MM.1S (cell line): ENCODE data around the gene VSTM2L.

Experiments used
- DNase-seq: peaks from one replicate; pipeline ENCODE4 v3.0.0-alpha.2; 2015
- H2AFZ ChIP-seq: fragments of 300-600 bp; sonication (generic); 2 replicates; pipeline ENCODE4 v1.6.0; 2016; ENCODE audit warnings: antibody characterized with exemption, low read length
- H3F3A ChIP-seq: fragments of 300-600 bp; sonication (generic); 2 replicates; pipeline ENCODE4 v1.6.1; 2016; ENCODE audit warnings: mild to moderate bottlenecking, antibody characterized with exemption, low read length, moderate library complexity, mixed read lengths; ENCODE audit not compliant: insufficient read depth
- H3K27ac ChIP-seq: fragments of 300-600 bp; sonication (generic); 2 replicates; pipeline ENCODE4 v1.5.1; 2016; ENCODE audit warnings: mild to moderate bottlenecking, low read length
- H3K27me3 ChIP-seq: fragments of 300-600 bp; sonication (generic); replicated peaks from 2 replicates; pipeline ENCODE4 v1.6.0; 2016; ENCODE audit warnings: low read length; ENCODE audit not compliant: insufficient read depth
- H3K36me3 ChIP-seq: fragments of 300-600 bp; sonication (generic); replicated peaks from 2 replicates; pipeline ENCODE4 v1.6.1; 2016; ENCODE audit warnings: mild to moderate bottlenecking, low read length, mixed read lengths; ENCODE audit not compliant: insufficient read depth
- H3K4me1 ChIP-seq: fragments of 300-600 bp; sonication (generic); 2 replicates; pipeline ENCODE4 v1.6.1; 2016; ENCODE audit warnings: low read length, mixed read lengths
- H3K4me2 ChIP-seq: fragments of 300-600 bp; sonication (generic); 2 replicates; pipeline ENCODE4 v1.6.0; 2016; ENCODE audit warnings: low read depth, low read length
- H3K4me3 ChIP-seq: fragments of 300-600 bp; sonication (generic); 2 replicates; pipeline ENCODE4 v1.5.1; 2016; ENCODE audit warnings: low read length, mixed read lengths
- H3K79me2 ChIP-seq: fragments of 300-600 bp; sonication (generic); 2 replicates; pipeline ENCODE4 v1.6.1; 2016; ENCODE audit warnings: mixed run types, low read length, mixed read lengths
- H3K9ac ChIP-seq: fragments of 300-600 bp; sonication (generic); 2 replicates; pipeline ENCODE4 v1.6.1; 2016; ENCODE audit warnings: low read length, mixed read lengths
- H3K9me2 ChIP-seq: fragments of 300-600 bp; sonication (generic); replicated peaks from 2 replicates; pipeline ENCODE4 v1.6.1; 2016; ENCODE audit warnings: mild to moderate bottlenecking, low read length, mixed read lengths; ENCODE audit not compliant: insufficient read depth
- H3K9me3 ChIP-seq: fragments of 300-600 bp; sonication (generic); replicated peaks from 2 replicates; pipeline ENCODE4 v1.6.1; 2016; ENCODE audit warnings: mild to moderate bottlenecking, low read length, mixed read lengths; ENCODE audit not compliant: insufficient read depth
- H4K20me1 ChIP-seq: fragments of 300-600 bp; sonication (generic); 2 replicates; pipeline ENCODE4 v1.6.1; 2016; ENCODE audit warnings: mild to moderate bottlenecking, low read length, moderate library complexity, mixed read lengths; ENCODE audit not compliant: insufficient read depth
- EZH2 ChIP-seq: fragments of 300-600 bp; sonication (generic); optimal IDR thresholded peaks from 2 replicates; pipeline ENCODE3; 2017; ENCODE audit warnings: low read depth, mild to moderate bottlenecking, antibody characterized with exemption, low read length, mixed read lengths
- EZH2phosphoT487 ChIP-seq: fragments of 300-600 bp; sonication (generic); IDR thresholded peaks from 2 replicates; pipeline ENCODE4 v1.6.1; 2018; ENCODE audit warnings: antibody characterized with exemption, low read length
- TF ChIP-seq, protein P1 (sequence below): fragments of 300-600 bp; sonication (generic); IDR thresholded peaks from 2 replicates; pipeline ENCODE4 v1.5.1; 2016; ENCODE audit warnings: antibody characterized with exemption, low read length, mixed read lengths

Gene VSTM2L

DNA sequence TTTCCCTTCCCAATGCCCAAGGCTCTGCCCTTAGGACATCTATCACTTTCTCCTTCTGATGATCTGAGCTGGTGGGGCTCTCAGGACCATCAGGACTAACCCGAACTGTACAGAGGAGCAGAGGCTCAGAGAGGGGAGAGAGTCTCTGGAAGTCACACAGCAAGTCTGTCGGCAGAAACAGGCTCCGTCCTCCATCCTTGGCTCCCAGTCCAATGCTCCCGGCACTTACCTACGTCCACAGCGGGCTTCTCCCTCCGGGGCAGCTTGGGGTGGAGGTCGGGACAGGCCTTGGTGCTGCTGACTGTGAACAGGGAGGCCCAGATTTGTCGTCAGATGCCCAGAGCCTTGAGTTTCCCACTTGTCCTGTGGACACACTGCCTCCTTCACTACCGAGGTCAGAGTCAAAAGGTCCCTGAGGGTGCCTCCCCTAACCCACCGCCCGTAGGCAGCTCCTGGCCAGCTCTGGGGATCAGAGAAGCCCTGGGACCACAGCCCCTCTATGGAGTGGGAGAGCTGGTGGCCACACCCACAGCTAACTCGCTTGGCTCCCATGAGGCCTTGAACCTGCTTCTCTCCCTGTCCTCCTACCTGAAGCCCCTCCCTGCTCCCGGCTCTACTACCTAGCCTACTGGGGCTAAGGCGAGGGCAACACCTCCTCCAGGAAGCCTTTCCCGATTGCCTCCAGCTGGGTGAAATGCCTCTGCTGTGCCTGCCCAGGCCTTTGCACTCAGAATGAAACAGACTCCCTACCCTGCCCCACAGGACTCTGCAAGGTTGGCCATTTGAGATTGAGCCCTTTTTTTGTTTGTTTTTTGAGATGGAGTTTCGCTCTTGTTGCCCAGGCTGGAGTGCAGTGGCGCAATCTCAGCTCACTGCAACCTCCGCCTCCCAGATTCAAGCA, 22.6 kb downstream of the VSTM2L start:
- no peaks in the 10 kb centered on the region for H3F3A ChIP-seq
- DNase-seq = no peak
- H2AFZ ChIP-seq = no peak overlapping the region
- TF ChIP-seq EZH2phosphoT487 = no peak
- no peak for TF ChIP-seq EZH2
- TF ChIP-seq, protein P1, sequence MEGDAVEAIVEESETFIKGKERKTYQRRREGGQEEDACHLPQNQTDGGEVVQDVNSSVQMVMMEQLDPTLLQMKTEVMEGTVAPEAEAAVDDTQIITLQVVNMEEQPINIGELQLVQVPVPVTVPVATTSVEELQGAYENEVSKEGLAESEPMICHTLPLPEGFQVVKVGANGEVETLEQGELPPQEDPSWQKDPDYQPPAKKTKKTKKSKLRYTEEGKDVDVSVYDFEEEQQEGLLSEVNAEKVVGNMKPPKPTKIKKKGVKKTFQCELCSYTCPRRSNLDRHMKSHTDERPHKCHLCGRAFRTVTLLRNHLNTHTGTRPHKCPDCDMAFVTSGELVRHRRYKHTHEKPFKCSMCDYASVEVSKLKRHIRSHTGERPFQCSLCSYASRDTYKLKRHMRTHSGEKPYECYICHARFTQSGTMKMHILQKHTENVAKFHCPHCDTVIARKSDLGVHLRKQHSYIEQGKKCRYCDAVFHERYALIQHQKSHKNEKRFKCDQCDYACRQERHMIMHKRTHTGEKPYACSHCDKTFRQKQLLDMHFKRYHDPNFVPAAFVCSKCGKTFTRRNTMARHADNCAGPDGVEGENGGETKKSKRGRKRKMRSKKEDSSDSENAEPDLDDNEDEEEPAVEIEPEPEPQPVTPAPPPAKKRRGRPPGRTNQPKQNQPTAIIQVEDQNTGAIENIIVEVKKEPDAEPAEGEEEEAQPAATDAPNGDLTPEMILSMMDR = no peak
- no peaks in the 10 kb centered on the region for H3K9me3 ChIP-seq
- no peaks in the 10 kb centered on the region for H3K36me3 ChIP-seq
- peaks cover 22% of the 10 kb centered on the region for H3K27me3 ChIP-seq
- no peaks in the 10 kb centered on the region for H3K79me2 ChIP-seq
- no peaks in the 10 kb centered on the region for H4K20me1 ChIP-seq
- no peaks in the 10 kb centered on the region for H3K9me2 ChIP-seq
- H3K27ac ChIP-seq = no peak overlapping the region
- H3K9ac ChIP-seq = no peak overlapping the region
- H3K4me2 ChIP-seq = no peak overlapping the region
- H3K4me1 ChIP-seq = no peaks in the 10 kb centered on the region
- no peak overlapping the region for H3K4me3 ChIP-seq

DNA sequence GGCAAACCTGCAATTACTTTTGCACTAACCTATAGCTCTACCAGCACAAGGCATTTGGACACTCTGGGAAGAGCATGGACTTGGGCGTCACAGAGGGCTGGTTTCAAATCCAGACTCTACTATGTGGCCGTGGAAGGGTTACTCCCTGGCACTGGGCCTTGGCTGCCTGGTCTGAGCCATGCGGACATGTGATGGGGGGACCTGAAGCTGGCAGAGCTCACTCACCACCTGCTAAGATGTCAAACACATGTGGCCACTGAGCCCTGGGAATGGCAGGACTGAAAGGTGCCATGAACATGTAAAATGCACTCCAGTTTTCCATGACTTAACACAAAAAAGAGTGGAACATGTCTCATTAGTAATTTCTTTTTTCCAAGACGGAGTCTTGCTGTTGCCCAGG, 23.7 kb downstream of the VSTM2L start:
- H3K9me2 ChIP-seq = no peaks in the 10 kb centered on the region
- H3K9ac ChIP-seq = no peak overlapping the region
- H3K9me3 ChIP-seq = no peaks in the 10 kb centered on the region
- H3K27me3 ChIP-seq = peaks cover 33% of the 10 kb centered on the region
- H3K36me3 ChIP-seq = no peaks in the 10 kb centered on the region
- no peak overlapping the region for H3K4me2 ChIP-seq
- H3F3A ChIP-seq = no peaks in the 10 kb centered on the region
- H3K79me2 ChIP-seq = no peaks in the 10 kb centered on the region
- H3K4me3 ChIP-seq = no peak overlapping the region
- H3K27ac ChIP-seq = no peak overlapping the region
- H3K4me1 ChIP-seq = no peaks in the 10 kb centered on the region
- TF ChIP-seq, protein P1 = no peak
- TF ChIP-seq EZH2phosphoT487 = no peak
- TF ChIP-seq EZH2 = no peak
- no peak for DNase-seq
- H4K20me1 ChIP-seq = no peaks in the 10 kb centered on the region
- no peak overlapping the region for H2AFZ ChIP-seq

DNA sequence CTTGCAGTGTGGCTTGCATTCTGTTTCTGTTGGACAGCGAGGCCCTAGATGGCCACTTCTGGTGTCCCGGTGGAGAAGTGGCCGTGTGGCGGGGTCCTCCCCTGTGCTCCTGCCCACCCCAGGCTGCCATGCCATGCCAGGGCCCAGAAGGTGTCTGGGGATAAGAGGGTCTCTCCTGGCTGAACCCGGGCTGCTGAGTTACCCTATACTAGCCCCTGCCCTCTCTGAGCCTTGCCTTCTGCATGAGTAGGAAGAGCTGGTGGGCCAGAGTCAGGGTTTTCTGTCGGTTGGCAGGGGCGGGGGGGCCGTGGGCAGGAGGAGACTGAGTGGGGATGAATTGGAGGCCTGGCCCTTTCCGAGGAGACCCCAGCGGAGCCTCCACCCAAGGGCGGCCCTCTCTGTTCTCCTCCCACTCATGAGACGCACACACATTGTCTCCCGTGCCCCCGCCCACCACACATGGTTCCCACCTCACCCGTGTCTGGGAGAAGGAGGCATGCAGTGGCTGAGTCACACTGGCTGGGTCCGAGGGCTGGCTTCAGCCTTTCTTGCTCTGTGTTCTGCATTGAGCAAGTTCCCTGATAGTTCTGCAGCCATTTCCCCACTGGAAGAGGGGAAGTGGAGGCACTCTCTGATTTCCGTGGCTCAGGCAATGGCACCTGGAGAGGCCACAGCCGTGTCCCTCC, 24.6 kb downstream of the VSTM2L start:
- Histone ChIP-seq H4K20me1 (no peaks in the 10 kb centered on the region), H3K9me3 (no peaks in the 10 kb centered on the region), H3K27ac (no peak overlapping the region), H3K36me3 (no peaks in the 10 kb centered on the region), H2AFZ (no peak overlapping the region), H3K27me3 (peaks cover 42% of the 10 kb centered on the region), H3K9me2 (no peaks in the 10 kb centered on the region), H3K4me1 (no peaks in the 10 kb centered on the region), H3K9ac (no peak overlapping the region), H3K79me2 (no peaks in the 10 kb centered on the region), H3F3A (no peaks in the 10 kb centered on the region), H3K4me3 (no peak overlapping the region), H3K4me2 (no peak overlapping the region)
- TF ChIP-seq, protein P1 = no peak
- TF ChIP-seq EZH2 (no peak), EZH2phosphoT487 (no peak)
- DNase-seq = no peak
